ENCODE measurements around the gene SCAMP3. TPM values are rescaled to one million over a fixed set of nuclear protein-coding genes. Genes with fewer than 3 reads are reported as not detected.

The SCAMP3 gene
- total RNA-seq, 1 donor from 2014 or later: 68.9 TPM

GRCh38 chr1:155208541-155209311, 53.4 kb downstream of the SCAMP3 start, which contains the start of gene MTX1:
Gene MTX1, plus strand, starts transcription at chr1:155208695. Its CDS starts 110 bp downstream, at chr1:155208805.
- Mint-ChIP-seq H3K4me1 (peaks cover 44% of the 10 kb centered on the region), H3K27me3 (ENCODE audit: low read depth) (peaks cover 44% of the 10 kb centered on the region), H3K9me3 (no peaks in the 10 kb centered on the region), H3K27ac (ENCODE audit: unreplicated experiment) (peak within 1 kb of the TSS; percentile 98), H3K4me3 (peak within 1 kb of the TSS; percentile 94), H3K36me3 (ENCODE audit: low read depth) (peaks cover 10% of the 10 kb centered on the region)
- peak; percentile 76 for DNase-seq (ENCODE audit: low read depth, low spot score)
- no peak for TF ChIP-seq CTCF (conservative IDR thresholded peaks at IDR 0.05)

- H3K36me3 Mint-ChIP-seq (ENCODE audit: low read depth): peaks cover 13% of the 10 kb centered on the region
- peaks cover 47% of the 10 kb centered on the region for H3K27me3 Mint-ChIP-seq (ENCODE audit: low read depth)
- TF ChIP-seq CTCF (conservative IDR thresholded peaks at IDR 0.05): no peak
- peak within 1 kb of the TSS; percentile 94 for H3K4me3 Mint-ChIP-seq
- H3K27ac Mint-ChIP-seq (ENCODE audit: unreplicated experiment): peak within 1 kb of the TSS; percentile 98
- DNase-seq (ENCODE audit: low read depth, low spot score): peak; percentile 55
- H3K9me3 Mint-ChIP-seq: no peaks in the 10 kb centered on the region
- H3K4me1 Mint-ChIP-seq: peaks cover 48% of the 10 kb centered on the region
These were observed 54.2 kb downstream of the SCAMP3 start, which contains the start of gene THBS3 for GRCh38 chr1:155207806-155208540. Gene THBS3, minus strand, starts transcription at chr1:155207897. Its CDS starts 21 bp downstream, at chr1:155207876.

- Mint-ChIP-seq H3K36me3 (ENCODE audit: low read depth) (peaks cover 18% of the 10 kb centered on the region), H3K4me1 (peaks cover 52% of the 10 kb centered on the region), H3K27me3 (ENCODE audit: low read depth) (peaks cover 47% of the 10 kb centered on the region), H3K27ac (ENCODE audit: unreplicated experiment) (peak overlapping the region; percentile 98), H3K4me3 (peak overlapping the region; percentile 94), H3K9me3 (no peaks in the 10 kb centered on the region)
- TF ChIP-seq CTCF (conservative IDR thresholded peaks at IDR 0.05): peak; percentile 87
- peak; percentile 85 for DNase-seq (ENCODE audit: low read depth, low spot score)
These were observed 55.0 kb downstream of the SCAMP3 start for GRCh38 chr1:155206891-155207805.

Other genes starting within 250 kb of the SCAMP3 start
- 1.3 and 3.4 TPM in 2 replicates for gene DCST2, start 228.6 kb downstream of the SCAMP3 start, total RNA-seq
- gene DCST1, start 228.5 kb downstream of the SCAMP3 start, total RNA-seq: not detected in 2 replicates
- gene ADAM15, start 211.0 kb downstream of the SCAMP3 start, total RNA-seq: 82.2 and 85.1 TPM in 2 replicates
- 26.4 and 28.5 TPM in 2 replicates for gene EFNA4, start 198.6 kb downstream of the SCAMP3 start, total RNA-seq
- 5.6 and 6.6 TPM in 2 replicates for gene EFNA3, start 183.5 kb downstream of the SCAMP3 start, total RNA-seq
- gene EFNA1, start 134.5 kb downstream of the SCAMP3 start, total RNA-seq: 0.50 and 0.77 TPM in 2 replicates
- 23.2 and 25.1 TPM in 2 replicates for gene SLC50A1, start 126.5 kb downstream of the SCAMP3 start, total RNA-seq
- 77.7 and 80.0 TPM in 2 replicates for gene DPM3, start 121.8 kb downstream of the SCAMP3 start, total RNA-seq
- 125 and 152 TPM in 2 replicates for gene KRTCAP2, start 89.1 kb downstream of the SCAMP3 start, total RNA-seq
- 9.8 and 10.0 TPM in 2 replicates for gene TRIM46, start 88.5 kb downstream of the SCAMP3 start, total RNA-seq
- 21.4 TPM in 2 replicates for gene THBS3, start 54.5 kb downstream of the SCAMP3 start, total RNA-seq
- gene MTX1, start 53.7 kb downstream of the SCAMP3 start, total RNA-seq: 36.0 and 38.3 TPM in 2 replicates
- gene ENTREP3, start 6.9 kb downstream of the SCAMP3 start, total RNA-seq: 93.1 and 94.3 TPM in 2 replicates
- 101 and 104 TPM in 2 replicates for gene CLK2, start 11.1 kb upstream of the SCAMP3 start, total RNA-seq
- gene HCN3, start 15.1 kb upstream of the SCAMP3 start, total RNA-seq: 20.8 and 22.4 TPM in 2 replicates
- gene PKLR, start 39.1 kb upstream of the SCAMP3 start, total RNA-seq: not detected in 2 replicates
- 665 and 693 TPM in 2 replicates for gene FDPS, start 46.5 kb upstream of the SCAMP3 start, total RNA-seq
- gene RUSC1, start 58.5 kb upstream of the SCAMP3 start, total RNA-seq: 55.2 and 56.6 TPM in 2 replicates

Data from neural crest cell (in vitro differentiated cells).